Ammon's horn (tissue), 1 donor: Measurements from ENCODE around the gene TSPO.
A peak's percentile ranks its signal among the peaks of the same experiment; 100 is the strongest.

Source experiments
- DNase-seq: peaks from one replicate; pipeline ENCODE4 v3.0.0-alpha.2; 2016; ENCODE audit warnings: low spot score

TSPO gene

GRCh38 chr22:43179146-43179910 lies 28.0 kb downstream of the TSPO start:
- DNase-seq: no peak

- DNase-seq: no peak
Observed at GRCh38 chr22:43179911-43180195, 28.5 kb downstream of the TSPO start.

- no peak for DNase-seq
Observed at GRCh38 chr22:43180670-43181069, 29.3 kb downstream of the TSPO start.

GRCh38 chr22:43181321-43182076 lies 30.1 kb downstream of the TSPO start:
- no peak for DNase-seq

- no peak for DNase-seq
Observed at GRCh38 chr22:43182118-43182517, 30.8 kb downstream of the TSPO start.

- no peak for DNase-seq
Observed at GRCh38 chr22:43182726-43183125, 31.4 kb downstream of the TSPO start.

- no peak for DNase-seq
Observed at GRCh38 chr22:43183496-43184277, 32.3 kb downstream of the TSPO start.

- DNase-seq: no peak
Observed at GRCh38 chr22:43185860-43186261, 34.5 kb downstream of the TSPO start.

GRCh38 chr22:43186272-43187170 lies 35.2 kb downstream of the TSPO start, which contains the start of gene TTLL12:
TSS of gene TTLL12 (minus strand) at chr22:43187134. CDS start at chr22:43187069, 65 bp downstream.
- peak; percentile 63 for DNase-seq

GRCh38 chr22:43187171-43188099 lies 36.1 kb downstream of the TSPO start:
- DNase-seq: peak; percentile 93

- no peak for DNase-seq
Observed at GRCh38 chr22:43188829-43189545, 37.6 kb downstream of the TSPO start.

- DNase-seq: no peak
Observed at GRCh38 chr22:43191831-43192230, 40.5 kb downstream of the TSPO start.

GRCh38 chr22:43197271-43197941 lies 46.0 kb downstream of the TSPO start:
- no peak for DNase-seq

GRCh38 chr22:43198126-43198525 lies 46.8 kb downstream of the TSPO start:
- no peak for DNase-seq

- no peak for DNase-seq
Observed at GRCh38 chr22:43198936-43199335, 47.6 kb downstream of the TSPO start.

- no peak for DNase-seq
Observed at GRCh38 chr22:43199541-43199940, 48.2 kb downstream of the TSPO start.

- no peak for DNase-seq
Observed at GRCh38 chr22:43200031-43200430, 48.7 kb downstream of the TSPO start.

- no peak for DNase-seq
Observed at GRCh38 chr22:43200555-43200954, 49.2 kb downstream of the TSPO start.

GRCh38 chr22:43201486-43202219 lies 50.3 kb downstream of the TSPO start:
- no peak for DNase-seq
